Measurements from ENCODE around the gene FASN.

GRCh38 chr17:82129095-82129494 lies 31.1 kb upstream of the FASN start:
- TF ChIP-seq CTCF (IDR thresholded peaks at IDR 0.05) (no peak), CHD2 (IDR thresholded peaks at IDR 0.05; ENCODE audit: low read length, partially characterized antibody) (no peak), PBX3 (IDR thresholded peaks at IDR 0.05) (no peak), POLR2A (IDR thresholded peaks at IDR 0.05; ENCODE audit: low read length) (no peak), REST (IDR thresholded peaks at IDR 0.05) (no peak), HOXB13 (CRISPR knock-in tag; IDR thresholded peaks at IDR 0.05; ENCODE audit: low read depth) (no peak), PHF8 (IDR thresholded peaks at IDR 0.05; ENCODE audit: borderline replicate concordance, low read depth) (no peak), EP300 (IDR thresholded peaks at IDR 0.05) (no peak), MAX (IDR thresholded peaks at IDR 0.05) (no peak), MAFK (IDR thresholded peaks at IDR 0.05; ENCODE audit: partially characterized antibody) (no peak), BCL3 (IDR thresholded peaks at IDR 0.05) (no peak), RAD21 (conservative IDR thresholded peaks at IDR 0.05 in 1 of 2, IDR thresholded peaks at IDR 0.05 in 1 of 2) (no peak)

Data from A549 (cell line).